T-helper 2 cell treated with Interferon-gamma antibody and Interleukin-4, amounts not matched to agents 100 ng/mL and 5 ng/mL, for 36 hours (primary cell): ENCODE data around the gene FLYWCH1. TPM values are rescaled to one million over a fixed set of nuclear protein-coding genes. Genes with fewer than 3 reads are reported as not detected.

Experiments used
- intact Hi-C: fragments of 100-400 bp; cut with micrococcal nuclease; formaldehyde crosslinking; loops from one replicate; pipeline ENCODE4 v1.15.1; 2023
- total RNA-seq: library from RNA; stranded (reverse); gene quantifications from 2 replicates; pipeline ENCODE4 v1.2.3, GENCODE V29; 2022

The FLYWCH1 gene
- total RNA-seq, 1 donor from 2014 or later: 67.3 TPM

GRCh38 chr16:2949705-2950352, 38.1 kb downstream of the FLYWCH1 start:
- intact Hi-C loops: no loop called here

GRCh38 chr16:2950353-2950724, 38.6 kb downstream of the FLYWCH1 start:
- intact Hi-C loops: no loop called here

GRCh38 chr16:2950773-2951172, 39.0 kb downstream of the FLYWCH1 start:
- intact Hi-C loops: no loop called here

- intact Hi-C loops: no loop called here
These were observed 40.9 kb downstream of the FLYWCH1 start for GRCh38 chr16:2952679-2953078.

GRCh38 chr16:2953706-2954627, 42.2 kb downstream of the FLYWCH1 start:
- intact Hi-C loops: no loop called here

- intact Hi-C loops: no loop called here
These were observed 43.1 kb downstream of the FLYWCH1 start for GRCh38 chr16:2954656-2955381.

- intact Hi-C loops: no loop called here
These were observed 43.7 kb downstream of the FLYWCH1 start for GRCh38 chr16:2955438-2955778.

GRCh38 chr16:2955779-2956578, 44.2 kb downstream of the FLYWCH1 start:
- intact Hi-C loops: no loop called here

GRCh38 chr16:2956579-2956956, 44.8 kb downstream of the FLYWCH1 start:
- intact Hi-C loops: no loop called here

GRCh38 chr16:2959206-2959605, 47.5 kb downstream of the FLYWCH1 start:
- intact Hi-C loops: no loop called here

- intact Hi-C loops: no loop called here
These were observed 48.7 kb downstream of the FLYWCH1 start for GRCh38 chr16:2960183-2961010.

GRCh38 chr16:2962334-2963073, 50.8 kb downstream of the FLYWCH1 start:
- intact Hi-C loops: no loop called here

GRCh38 chr16:2963074-2963722, 51.5 kb downstream of the FLYWCH1 start:
- intact Hi-C loops: no loop called here

- intact Hi-C loops: no loop called here
These were observed 52.2 kb downstream of the FLYWCH1 start, which contains the start of gene KREMEN2 for GRCh38 chr16:2963723-2964474. TSS of gene KREMEN2 (plus strand) at chr16:2964275. CDS start at chr16:2964521, 246 bp downstream.

- intact Hi-C loops: loop anchor here (5.0 kb wide), 1 partner anchor 58 kb away; the partner anchor contains the start of genes HCFC1R1, THOC6 and TNFRSF12A
These were observed 53.0 kb downstream of the FLYWCH1 start for GRCh38 chr16:2964475-2965336.

- intact Hi-C loops: loop anchor here (5.0 kb wide), 1 partner anchor 56 kb away; the partner anchor contains the start of genes HCFC1R1, THOC6 and TNFRSF12A
These were observed 54.5 kb downstream of the FLYWCH1 start for GRCh38 chr16:2966043-2966807.
